Ovary (tissue), 3 donors: ENCODE data around the gene PABPC1L.

Source experiments
- CTCF ChIP-seq, 3 donors: fragments of 450-650 bp in 2 of 3; fragments of 200-600 bp in 1 of 3; IDR thresholded peaks; one replicate each; pipeline versions ENCODE4 v1.5.1 to v1.8.0; 2016 to 2022; ENCODE audit warnings: antibody characterized with exemption in 3 of 3, mild to moderate bottlenecking in 1 of 3
- POLR2A ChIP-seq: fragments of 450-650 bp; IDR thresholded peaks from one replicate; pipeline ENCODE4 v1.6.1; 2017; ENCODE audit warnings: antibody characterized with exemption, mild to moderate bottlenecking, moderate library complexity
- donor health status: DM: no; HTN: no; CAD: no.

- TF ChIP-seq CTCF (IDR thresholded peaks at IDR 0.05) (no peak), POLR2A (no peak)
These were observed 26.6 kb downstream of the PABPC1L start for GRCh38 chr20:44936510-44936909.
